Stomach (tissue), 9 donors: Measurements from ENCODE around the gene CELF2. TPM values are rescaled to one million over a fixed set of nuclear protein-coding genes. Genes with fewer than 3 reads are reported as not detected.

Experiments
- DNase-seq, 2 donors: peaks; one replicate each; pipeline versions ENCODE4 v3.0.0 to v3.0.0-alpha.2; 2013 to 2019
- H3K27ac ChIP-seq, 5 donors: fragments of 200-600 bp in 4 of 5; sonication (generic) in 4 of 5; one replicate each; pipeline ENCODE4 v1.5.1; 2013 to 2019; ENCODE audit warnings: mild to moderate bottlenecking in 1 of 5, moderate library complexity in 1 of 5
- H3K27me3 ChIP-seq, 3 donors: fragments of 200-600 bp; sonication (generic); one replicate each; pipeline ENCODE4 v1.5.1; 2017 to 2019; ENCODE audit warnings: mixed run types in 1 of 3
- H3K36me3 ChIP-seq, 4 donors: fragments of 200-600 bp; sonication (generic); 1 replicate in 3 of 4; 2 replicates in 1 of 4; pipeline ENCODE4 v1.5.1; 2016 to 2019
- H3K4me1 ChIP-seq, 4 donors: fragments of 200-600 bp; sonication (generic); one replicate each; pipeline ENCODE4 v1.5.1; 2016 to 2019
- H3K4me3 ChIP-seq, 4 donors: fragments of 200-600 bp; sonication (generic) in 3 of 4; one replicate each; pipeline ENCODE4 v1.5.1; 2016 to 2019; ENCODE audit warnings: mild to moderate bottlenecking in 1 of 4
- H3K9me3 ChIP-seq, 4 donors: fragments of 200-600 bp; sonication (generic); one replicate each; pipeline ENCODE4 v1.5.1; 2016 to 2019
- CTCF ChIP-seq, 7 experiments: fragments of 450-650 bp in 4 of 7; fragments of 200-600 bp in 3 of 7; sonication (generic) in 3 of 7; IDR thresholded peaks; one replicate each; pipeline ENCODE4 v1.5.1; 2016 to 2019; ENCODE audit warnings: antibody characterized with exemption in 7 of 7, control low read depth in 2 of 7, mild to moderate bottlenecking in 1 of 7
- EP300 ChIP-seq: sonication (generic); formaldehyde crosslinking; IDR thresholded peaks from one replicate; pipeline ENCODE4 v1.6.1; 2017; ENCODE audit warnings: antibody characterized with exemption
- POLR2A ChIP-seq, 4 donors: fragments of 450-650 bp; IDR thresholded peaks; one replicate each; pipeline ENCODE4 v1.6.1; 2016; ENCODE audit warnings: antibody characterized with exemption in 4 of 4, control low read depth in 2 of 4, mild to moderate bottlenecking in 1 of 4, moderate library complexity in 1 of 4
- POLR2AphosphoS5 ChIP-seq, 3 donors: sonication (generic); formaldehyde crosslinking; IDR thresholded peaks; one replicate each; pipeline ENCODE4 v1.6.1; 2016; ENCODE audit warnings: antibody characterized with exemption in 3 of 3
- WGBS, 5 donors: extraction: QIAGEN DNeasy Blood & Tissue Kit in 3 of 5; methylation state at CpG; one replicate each; pipeline versions ENCODE4 v1.1.5 to v1.1.7; 2013 to 2018; 5-methylcytosine and 5-hydroxymethylcytosine counted together
- intact Hi-C: fragments of 100-400 bp; cut with DNase I; formaldehyde crosslinking; loops from one replicate; pipeline ENCODE4 v1.15.1; 2023; ENCODE audit warnings: low total_unique reads
- polyA plus RNA-seq, 3 donors: library from polyadenylated mRNA; stranded (reverse); fragments of 200-250 nt; gene quantifications; one replicate each; pipeline ENCODE4 v1.2.3, GENCODE V29; 2013
- total RNA-seq, 5 donors: library from RNA; depleted of rRNA; stranded (reverse); fragments of >200 nt; gene quantifications; one replicate each; pipeline versions ENCODE4 v1.1.0 to v1.2.3, GENCODE V29; 2014 to 2016
- donor health status: healthy with polysubstance abuse.
- donor health status: Bipolar disorder and iron deficiency.
- donor health status: healthy.

The CELF2 gene
- total and polyA plus RNA-seq, 8 donors = 3.9 to 65.3 (median 36.1) TPM

- WGBS, 5 donors = 80 to 89% (median 83%) methylated on average over 12 of the region's 12 CpGs
- Histone ChIP-seq H3K36me3 (peaks cover 0 to 11% (median 10%) of the 10 kb centered on the region in 4 donors), H3K4me1 (peaks cover 0 to 9% (median 3%) of the 10 kb centered on the region in 4 donors), H3K27me3 (no peaks in the 10 kb centered on the region), H3K27ac (no peak overlapping the region), H3K4me3 (no peak overlapping the region), H3K9me3 (no peaks in the 10 kb centered on the region)
- TF ChIP-seq POLR2A (IDR thresholded peaks at IDR 0.05) (no peak), EP300 (no peak), POLR2AphosphoS5 (IDR thresholded peaks at IDR 0.05) (no peak), CTCF (IDR thresholded peaks at IDR 0.05) (no peak)
- DNase-seq = no peak
- intact Hi-C loops = no loop called here
Observed at GRCh38 chr10:11335881-11336430, 318.3 kb downstream of the CELF2 start.

- intact Hi-C loops = no loop called here
- no peak overlapping the region for H3K4me3 ChIP-seq
- peaks cover 0 to 11% (median 10%) of the 10 kb centered on the region in 4 donors for H3K36me3 ChIP-seq
- H3K9me3 ChIP-seq = no peaks in the 10 kb centered on the region
- no peak for TF ChIP-seq POLR2A (IDR thresholded peaks at IDR 0.05)
- TF ChIP-seq EP300 = no peak
- no peak for TF ChIP-seq POLR2AphosphoS5 (IDR thresholded peaks at IDR 0.05)
- TF ChIP-seq CTCF (IDR thresholded peaks at IDR 0.05) = no peak
- WGBS, 5 donors = 84 to 89% (median 86%) methylated on average over 8 of the region's 8 CpGs
- peaks cover 0 to 7% (median 3%) of the 10 kb centered on the region in 4 donors for H3K4me1 ChIP-seq
- H3K27me3 ChIP-seq = no peaks in the 10 kb centered on the region
- peak in 1 of 2 donors; percentile 30 for DNase-seq
- H3K27ac ChIP-seq = no peak overlapping the region
Observed at GRCh38 chr10:11336722-11337162, 319.1 kb downstream of the CELF2 start.

GRCh38 chr10:11337516-11337915 lies 319.8 kb downstream of the CELF2 start:
- no peaks in the 10 kb centered on the region for H3K9me3 ChIP-seq
- no peak overlapping the region for H3K27ac ChIP-seq
- peaks cover 0 to 7% (median 3%) of the 10 kb centered on the region in 4 donors for H3K4me1 ChIP-seq
- peaks cover 0 to 10% (median 7%) of the 10 kb centered on the region in 4 donors for H3K36me3 ChIP-seq
- intact Hi-C loops = no loop called here
- WGBS, 5 donors = 75 to 94% (median 84%) methylated on average over 9 to 15 of the region's 15 CpGs
- TF ChIP-seq CTCF (IDR thresholded peaks at IDR 0.05) (no peak), POLR2AphosphoS5 (IDR thresholded peaks at IDR 0.05) (no peak), POLR2A (IDR thresholded peaks at IDR 0.05) (no peak), EP300 (no peak)
- no peaks in the 10 kb centered on the region for H3K27me3 ChIP-seq
- no peak overlapping the region for H3K4me3 ChIP-seq
- no peak for DNase-seq

GRCh38 chr10:11338160-11338844 lies 320.6 kb downstream of the CELF2 start:
- DNase-seq = no peak
- peaks cover 0 to 10% (median 3%) of the 10 kb centered on the region in 4 donors for H3K36me3 ChIP-seq
- 87 to 93% (median 91%) methylated on average over 8 to 10 of the region's 10 CpGs for WGBS, 5 donors
- no peak for TF ChIP-seq EP300
- TF ChIP-seq POLR2AphosphoS5 (IDR thresholded peaks at IDR 0.05) = no peak
- TF ChIP-seq CTCF (IDR thresholded peaks at IDR 0.05) = no peak
- no peak for TF ChIP-seq POLR2A (IDR thresholded peaks at IDR 0.05)
- no peaks in the 10 kb centered on the region for H3K27me3 ChIP-seq
- H3K4me3 ChIP-seq = no peak overlapping the region
- peaks cover 0 to 7% (median 3%) of the 10 kb centered on the region in 4 donors for H3K4me1 ChIP-seq
- H3K27ac ChIP-seq = no peak overlapping the region
- intact Hi-C loops = no loop called here
- H3K9me3 ChIP-seq = no peaks in the 10 kb centered on the region
